Left ventricle myocardium inferior (tissue), 1 donor: ENCODE data around the gene RBFOX2. TPM values are rescaled to one million over a fixed set of nuclear protein-coding genes. Genes with fewer than 3 reads are reported as not detected.
A peak's percentile ranks its signal among the peaks of the same experiment; 100 is the strongest.

Experiments used
- DNase-seq: peaks from one replicate; pipeline ENCODE4 v3.0.0-alpha.2; 2020
- H3K27ac ChIP-seq: fragments of 200-600 bp; replicated peaks from 2 replicates; pipeline ENCODE4 v1.8.0; 2021
- H3K27me3 ChIP-seq: fragments of 200-600 bp; 2 replicates; pipeline ENCODE4 v1.8.0; 2021; ENCODE audit warnings: low read depth
- H3K36me3 ChIP-seq: fragments of 200-600 bp; 2 replicates; pipeline ENCODE4 v1.8.0; 2021
- H3K4me1 ChIP-seq: fragments of 200-600 bp; 2 replicates; pipeline ENCODE4 v1.8.0; 2021
- H3K4me3 ChIP-seq: fragments of 200-600 bp; 2 replicates; pipeline ENCODE4 v1.8.0; 2021; ENCODE audit warnings: mild to moderate bottlenecking, moderate library complexity
- H3K9me3 ChIP-seq: fragments of 200-600 bp; replicated peaks from 2 replicates; pipeline ENCODE4 v1.8.0; 2021
- CTCF ChIP-seq: fragments of 200-600 bp; IDR thresholded peaks from 2 replicates; pipeline ENCODE4 v1.8.0; 2021; ENCODE audit warnings: antibody characterized with exemption, mild to moderate bottlenecking, borderline replicate concordance
- intact Hi-C: fragments of 100-400 bp; cut with micrococcal nuclease; formaldehyde crosslinking; loops from one replicate; pipeline ENCODE4 v1.11.0; 2022
- total RNA-seq: library from RNA; stranded (reverse); fragmentation: NEBNext Ultra II Directional; extraction: Animal tissue kit (Norgen Biotek cat#: 25700); gene quantifications from one replicate; pipeline ENCODE4 v1.2.1, GENCODE V29; 2021
- donor health status: DM: no; HTN: yes; CAD: no; lungs with severe emphysema.

The RBFOX2 gene
- total RNA-seq, 1 donor from 2014 or later, result 75.4 TPM

- DNase-seq, result no peak
- Histone ChIP-seq H3K27me3 (no peaks in the 10 kb centered on the region), H3K4me1 (peaks cover 93% of the 10 kb centered on the region), H3K4me3 (no peak overlapping the region), H3K27ac (no peak overlapping the region), H3K9me3 (no peaks in the 10 kb centered on the region), H3K36me3 (no peaks in the 10 kb centered on the region)
- intact Hi-C loops, result no loop called here
- no peak for TF ChIP-seq CTCF
These were observed 164.0 kb downstream of the RBFOX2 start for GRCh38 chr22:35864545-35865165.

DNA sequence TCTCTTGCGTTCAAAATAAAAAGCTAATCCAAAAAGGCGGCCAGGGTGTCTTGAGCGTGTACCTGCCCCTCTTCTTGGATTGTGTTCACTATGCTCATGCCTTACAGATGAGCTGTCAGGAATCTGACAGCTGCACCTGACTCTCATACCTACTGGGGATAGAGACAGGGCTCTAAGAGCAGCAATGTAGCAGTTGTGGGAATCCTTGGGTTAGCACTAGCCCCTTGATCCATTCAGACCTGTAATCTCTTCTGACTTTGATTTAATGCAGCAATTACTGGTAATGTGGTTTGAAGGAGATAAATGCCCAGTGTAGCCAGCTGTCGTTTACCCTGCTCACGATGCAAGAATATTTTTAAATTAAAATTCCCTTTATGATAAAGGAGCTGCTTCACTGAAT lies 165.2 kb downstream of the RBFOX2 start:
- Histone ChIP-seq H3K4me1 (peaks cover 91% of the 10 kb centered on the region), H3K9me3 (no peaks in the 10 kb centered on the region), H3K4me3 (no peak overlapping the region), H3K27me3 (no peaks in the 10 kb centered on the region), H3K36me3 (no peaks in the 10 kb centered on the region), H3K27ac (peak overlapping the region; percentile 4)
- no peak for TF ChIP-seq CTCF
- intact Hi-C loops, result no loop called here
- DNase-seq, result no peak

DNA sequence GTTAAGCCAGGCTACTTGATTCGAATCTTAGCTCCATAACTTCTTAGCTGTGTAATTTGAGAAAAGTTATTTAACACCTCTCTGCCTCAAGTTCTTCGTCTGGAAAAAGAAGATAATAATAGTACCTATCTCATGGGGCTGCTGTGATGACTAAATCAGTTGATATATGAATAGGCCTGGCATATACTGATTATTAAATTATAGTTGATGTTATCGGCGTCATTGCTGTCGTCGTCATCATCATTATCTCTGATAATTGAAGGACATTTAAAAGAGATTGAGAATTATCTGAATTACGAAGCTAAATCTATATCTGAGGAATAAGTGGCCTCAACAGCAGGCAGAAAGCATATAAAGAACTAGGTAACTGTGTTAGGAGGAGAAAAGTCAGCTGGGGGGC lies 165.9 kb downstream of the RBFOX2 start:
- H3K4me3 ChIP-seq, result no peak overlapping the region
- intact Hi-C loops, result no loop called here
- no peak for TF ChIP-seq CTCF

GRCh38 chr22:35861451-35861850 lies 167.2 kb downstream of the RBFOX2 start:
- Histone ChIP-seq H3K4me1 (peaks cover 90% of the 10 kb centered on the region), H3K9me3 (no peaks in the 10 kb centered on the region), H3K27ac (no peak overlapping the region), H3K4me3 (no peak overlapping the region), H3K27me3 (no peaks in the 10 kb centered on the region), H3K36me3 (no peaks in the 10 kb centered on the region)
- DNase-seq, result no peak
- no peak for TF ChIP-seq CTCF
- intact Hi-C loops, result no loop called here

More for the DNA sequence above, 165.9 kb downstream of the RBFOX2 start:
- Histone ChIP-seq H3K27me3 (no peaks in the 10 kb centered on the region), H3K4me1 (peaks cover 91% of the 10 kb centered on the region), H3K9me3 (no peaks in the 10 kb centered on the region), H3K27ac (peak overlapping the region; percentile 3), H3K36me3 (no peaks in the 10 kb centered on the region)
- no peak for DNase-seq

- Histone ChIP-seq H3K9me3 (no peaks in the 10 kb centered on the region), H3K36me3 (no peaks in the 10 kb centered on the region), H3K27ac (no peak overlapping the region), H3K4me3 (no peak overlapping the region), H3K27me3 (no peaks in the 10 kb centered on the region), H3K4me1 (peaks cover 86% of the 10 kb centered on the region)
- no peak for TF ChIP-seq CTCF
- intact Hi-C loops, result no loop called here
- DNase-seq, result no peak
These were observed 167.8 kb downstream of the RBFOX2 start for GRCh38 chr22:35860837-35861236.
